AG04450 (cell line): Measurements from ENCODE around the gene SDHAF2. TPM values are rescaled to one million over a fixed set of nuclear protein-coding genes. Genes with fewer than 3 reads are reported as not detected.
A peak's percentile ranks its signal among the peaks of the same experiment; 100 is the strongest.

Experiments
- CTCF ChIA-PET: fragments of 300-600, 350-600 bp; formaldehyde crosslinking; extraction: SDS; loops from one replicate; lab custom pipeline; 2022; ENCODE audit warnings: antibody characterized with exemption, inconsistent platforms; lab: Charles Lee
- POLR2A ChIA-PET: fragments of 350-600 bp; formaldehyde crosslinking; extraction: SDS; loops from one replicate; lab custom pipeline; 2021; ENCODE audit warnings: antibody characterized with exemption, inconsistent platforms; lab: Yijun Ruan, JAX
- DNase-seq: peaks from one replicate; pipeline ENCODE4 v3.0.0-alpha.2; 2011; ENCODE audit warnings: low read depth, low spot score
- H3K27ac ChIP-seq: one replicate; pipeline ENCODE4 v1.5.1; 2012; ENCODE audit warnings: low read depth, low read length, control low read depth
- H3K27me3 ChIP-seq: one replicate; pipeline ENCODE4 v1.6.0; 2012; ENCODE audit warnings: low read length; ENCODE audit not compliant: control insufficient read depth, insufficient read depth
- H3K4me3 ChIP-seq: 2 replicates; pipeline ENCODE4 v1.5.1; 2011; ENCODE audit warnings: mild to moderate bottlenecking, low read depth, low read length, control low read depth
- H3K9me3 ChIP-seq: 2 replicates; pipeline ENCODE4 v1.5.1; 2012; ENCODE audit warnings: low read length; ENCODE audit not compliant: control insufficient read depth, insufficient read depth
- CTCF ChIP-seq: IDR thresholded peaks from 2 replicates; pipeline ENCODE4 v1.5.1; 2011; ENCODE audit warnings: low read depth, low read length, control low read depth, inconsistent platforms
- polyA plus RNA-seq: library from polyadenylated mRNA; depleted of rRNA; stranded (reverse); fragments of >200 nt; gene quantifications from 2 replicates; pipeline ENCODE4 v1.2.3, GENCODE V29; 2011

SDHAF2 gene
- polyA plus RNA-seq, 1 experiment = 71.6 TPM

- CTCF ChIA-PET = interaction anchor here (1.1 to 1.3 kb wide), 2 partner anchors 9 to 190 kb away, joined by 3 to 4 read pairs; no protein-coding TSS in a partner anchor
- TF ChIP-seq CTCF = no peak
- Histone ChIP-seq H3K9me3 (no peaks in the 10 kb centered on the region), H3K4me3 (no peak overlapping the region), H3K27ac (no peak overlapping the region), H3K27me3 (no peaks in the 10 kb centered on the region)
- POLR2A ChIA-PET = no interaction called here
- no peak for DNase-seq
These were observed 7.6 kb downstream of the SDHAF2 start for GRCh38 chr11:61437496-61437895.

- no peak for DNase-seq
- Histone ChIP-seq H3K9me3 (no peaks in the 10 kb centered on the region; the same call in 1 of the 2 replicates), H3K27ac (no peak overlapping the region), H3K27me3 (no peaks in the 10 kb centered on the region), H3K4me3 (no peak overlapping the region)
- TF ChIP-seq CTCF = no peak
- ChIA-PET POLR2A (interaction anchor here (1.8 kb wide), 1 partner anchor 10 kb away, joined by 5 read pairs; the partner anchor contains the start of genes CPSF7 and SDHAF2), CTCF (interaction anchor here (4.2 kb wide), 1 partner anchor 77 kb away, joined by 17 read pairs; no protein-coding TSS in a partner anchor)
These were observed 9.7 kb downstream of the SDHAF2 start for GRCh38 chr11:61439615-61440014.

GRCh38 chr11:61442616-61443015 is 12.7 kb downstream of the SDHAF2 start:
- H3K27ac ChIP-seq = no peak overlapping the region
- H3K27me3 ChIP-seq = no peaks in the 10 kb centered on the region
- no peak for TF ChIP-seq CTCF
- no peaks in the 10 kb centered on the region; the same call in 1 of the 2 replicates for H3K9me3 ChIP-seq
- no peak overlapping the region for H3K4me3 ChIP-seq
- ChIA-PET POLR2A (no interaction called here), CTCF (interaction anchor here (0.6 to 8.2 kb wide), 5 partner anchors 12 to 611 kb away, joined by 3 to 122 read pairs (median 3); partner anchors contain the start of gene SDHAF2)
- no peak for DNase-seq

GRCh38 chr11:61445516-61445915 is 15.6 kb downstream of the SDHAF2 start:
- ChIA-PET POLR2A (interaction anchor here (0.6 to 1.2 kb wide), 4 partner anchors 16 to 184 kb away, joined by 3 to 4 read pairs (median 4); partner anchors contain the start of genes CPSF7 and SDHAF2), CTCF (interaction anchor here (0.6 to 8.2 kb wide), 42 partner anchors 8 to 302 kb away, joined by 3 to 128 read pairs (median 6); partner anchors contain the start of genes CPSF7, SDHAF2 and SYT7)
- H3K9me3 ChIP-seq = no peaks in the 10 kb centered on the region; the same call in 1 of the 2 replicates
- TF ChIP-seq CTCF = no peak
- no peaks in the 10 kb centered on the region for H3K27me3 ChIP-seq
- H3K4me3 ChIP-seq = no peak overlapping the region
- no peak for DNase-seq
- peak overlapping the region; percentile 71 for H3K27ac ChIP-seq

GRCh38 chr11:61446211-61446651 is 16.3 kb downstream of the SDHAF2 start:
- peak overlapping the region; percentile 71 for H3K27ac ChIP-seq
- H3K4me3 ChIP-seq = no peak overlapping the region
- H3K9me3 ChIP-seq = no peaks in the 10 kb centered on the region; the same call in 1 of the 2 replicates
- peak; percentile 95 for TF ChIP-seq CTCF
- peak; percentile 95 for DNase-seq
- ChIA-PET CTCF (interaction anchor here (0.6 to 8.2 kb wide), 52 partner anchors 8 to 302 kb away, joined by 3 to 128 read pairs (median 4); partner anchors contain the start of genes CPSF7, CYB561A3, SDHAF2 and SYT7), POLR2A (interaction anchor here (0.8 to 1.2 kb wide), 5 partner anchors 16 to 1395 kb away, joined by 3 to 4 read pairs (median 3); partner anchors contain the start of genes CPSF7 and SDHAF2)
- no peaks in the 10 kb centered on the region for H3K27me3 ChIP-seq
